ENCODE measurements around the gene THBS3. TPM values are rescaled to one million over a fixed set of nuclear protein-coding genes. Genes with fewer than 3 reads are reported as not detected.
A peak's percentile ranks its signal among the peaks of the same experiment; 100 is the strongest.
"Not testable (repeated sequence)": the region's sequence is repeated elsewhere in the genome, so short reads cannot be mapped to it uniquely, and the experiment has no call there.

Gene THBS3
- total RNA-seq, 1 donor: 41.1 TPM

GRCh38 chr1:155253208-155253607 is 45.5 kb upstream of the THBS3 start:
- H3K4me3 ChIP-seq (ENCODE audit: low read depth, low read length): peak overlapping the region; percentile 84
- TF ChIP-seq CTCF (IDR thresholded peaks at IDR 0.05; ENCODE audit: insufficient read depth, low read length): no peak
- no peak for DNase-seq (ENCODE audit: low read depth)

- H3K4me3 ChIP-seq (ENCODE audit: low read depth, low read length): no peak overlapping the region
- no peak for DNase-seq (ENCODE audit: low read depth)
- no peak for TF ChIP-seq CTCF (IDR thresholded peaks at IDR 0.05; ENCODE audit: insufficient read depth, low read length)
Measured at GRCh38 chr1:155251566-155251965, 43.9 kb upstream of the THBS3 start.

- DNase-seq (ENCODE audit: low read depth): peak; percentile 92
- TF ChIP-seq CTCF (IDR thresholded peaks at IDR 0.05; ENCODE audit: insufficient read depth, low read length): peak; percentile 99
- no peak overlapping the region for H3K4me3 ChIP-seq (ENCODE audit: low read depth, low read length)
Measured at GRCh38 chr1:155250633-155251449, 43.1 kb upstream of the THBS3 start.

- no peak for TF ChIP-seq CTCF (IDR thresholded peaks at IDR 0.05; ENCODE audit: insufficient read depth, low read length)
Measured at GRCh38 chr1:155250246-155250632, 42.5 kb upstream of the THBS3 start.

GRCh38 chr1:155247667-155248553 is 40.2 kb upstream of the THBS3 start:
- TF ChIP-seq CTCF (IDR thresholded peaks at IDR 0.05; ENCODE audit: insufficient read depth, low read length): no peak
- H3K4me3 ChIP-seq (ENCODE audit: low read depth, low read length): no peak overlapping the region
- no peak for DNase-seq (ENCODE audit: low read depth)

More at GRCh38 chr1:155250246-155250632, 42.5 kb upstream of the THBS3 start:
- no peak for DNase-seq (ENCODE audit: low read depth)
- H3K4me3 ChIP-seq (ENCODE audit: low read depth, low read length): no peak overlapping the region

GRCh38 chr1:155246796-155247195 is 39.1 kb upstream of the THBS3 start:
- not testable (repeated sequence) for DNase-seq (ENCODE audit: low read depth); H3K4me3 ChIP-seq (ENCODE audit: low read depth, low read length)

- DNase-seq (ENCODE audit: low read depth): no peak
- TF ChIP-seq CTCF (IDR thresholded peaks at IDR 0.05; ENCODE audit: insufficient read depth, low read length): no peak
- peak overlapping the region; percentile 77 for H3K4me3 ChIP-seq (ENCODE audit: low read depth, low read length)
Measured at GRCh38 chr1:155245163-155245524, 37.4 kb upstream of the THBS3 start.
